Measurements from ENCODE around the gene SPAAR. TPM values are rescaled to one million over a fixed set of nuclear protein-coding genes. Genes with fewer than 3 reads are reported as not detected.

Gene SPAAR
- total RNA-seq, 1 experiment from 2014 or later: not detected

- Histone ChIP-seq H3K23ac (ENCODE audit: insufficient read length, low read depth, low read length) (no peak overlapping the region), H2AFZ (ENCODE audit: low read length) (no peak overlapping the region)
Measured at GRCh38 chr9:35952526-35953191, 43.4 kb downstream of the SPAAR start.

More at GRCh38 chr9:35952526-35953191, 43.4 kb downstream of the SPAAR start:
- no peak overlapping the region for H3K4me3 Mint-ChIP-seq
- no peak overlapping the region for H3K27ac ChIP-seq (ENCODE audit: insufficient read length, low read depth, low read length)
- no peak overlapping the region for H3K9ac ChIP-seq (ENCODE audit: extremely low read depth, insufficient read length, low read length)
- no peaks in the 10 kb centered on the region for H3K36me3 Mint-ChIP-seq (ENCODE audit: insufficient read depth in 1 of 3, low read depth in 3 of 3)
- no peak overlapping the region for H4K91ac ChIP-seq (ENCODE audit: insufficient read length, low read depth, low read length)
- no CpG with 5 or more reads among the region's 6 CpGs for WGBS (ENCODE audit: extremely low coverage, insufficient read length, low lambda C conversion rate)
- H3T11ph ChIP-seq (ENCODE audit: low read length): no peak overlapping the region
- H2BK120ac ChIP-seq (ENCODE audit: low read depth, low read length, poor library complexity, severe bottlenecking): no peak overlapping the region
- no peaks in the 10 kb centered on the region for H3K79me1 ChIP-seq (ENCODE audit: insufficient read depth, low read depth, low read length, poor library complexity, severe bottlenecking)
- H2BK15ac ChIP-seq (ENCODE audit: low read depth, low read length): no peak overlapping the region
- H4K5ac ChIP-seq (ENCODE audit: insufficient read length, low read depth, low read length): no peak overlapping the region
- DNase-seq: no peak
- no peaks in the 10 kb centered on the region for H3K79me2 ChIP-seq (ENCODE audit: insufficient read depth, low read length)
- H3K9me3 ChIP-seq (ENCODE audit: control insufficient read depth, low read depth, low read length): no peaks in the 10 kb centered on the region
- TF ChIP-seq, protein P1, sequence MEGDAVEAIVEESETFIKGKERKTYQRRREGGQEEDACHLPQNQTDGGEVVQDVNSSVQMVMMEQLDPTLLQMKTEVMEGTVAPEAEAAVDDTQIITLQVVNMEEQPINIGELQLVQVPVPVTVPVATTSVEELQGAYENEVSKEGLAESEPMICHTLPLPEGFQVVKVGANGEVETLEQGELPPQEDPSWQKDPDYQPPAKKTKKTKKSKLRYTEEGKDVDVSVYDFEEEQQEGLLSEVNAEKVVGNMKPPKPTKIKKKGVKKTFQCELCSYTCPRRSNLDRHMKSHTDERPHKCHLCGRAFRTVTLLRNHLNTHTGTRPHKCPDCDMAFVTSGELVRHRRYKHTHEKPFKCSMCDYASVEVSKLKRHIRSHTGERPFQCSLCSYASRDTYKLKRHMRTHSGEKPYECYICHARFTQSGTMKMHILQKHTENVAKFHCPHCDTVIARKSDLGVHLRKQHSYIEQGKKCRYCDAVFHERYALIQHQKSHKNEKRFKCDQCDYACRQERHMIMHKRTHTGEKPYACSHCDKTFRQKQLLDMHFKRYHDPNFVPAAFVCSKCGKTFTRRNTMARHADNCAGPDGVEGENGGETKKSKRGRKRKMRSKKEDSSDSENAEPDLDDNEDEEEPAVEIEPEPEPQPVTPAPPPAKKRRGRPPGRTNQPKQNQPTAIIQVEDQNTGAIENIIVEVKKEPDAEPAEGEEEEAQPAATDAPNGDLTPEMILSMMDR (conservative IDR thresholded peaks at IDR 0.05): no peak
- no peak overlapping the region for H3K4ac ChIP-seq (ENCODE audit: low read depth, low read length)
- no peak overlapping the region for H2BK12ac ChIP-seq (ENCODE audit: insufficient read length, low read depth, low read length)
- H3K27ac Mint-ChIP-seq: no peak overlapping the region
- no peak overlapping the region for H3K56ac ChIP-seq (ENCODE audit: insufficient read length, low read depth, low read length)
- H3K27me3 Mint-ChIP-seq (ENCODE audit: low read depth): peaks cover 36% of the 10 kb centered on the region
- no peak overlapping the region for H3K18ac ChIP-seq (ENCODE audit: insufficient read length, low read depth, low read length)
- no peak overlapping the region for H2BK20ac ChIP-seq (ENCODE audit: low read depth, low read length, poor library complexity, severe bottlenecking)
- H3K4me1 ChIP-seq (ENCODE audit: insufficient read depth, low read length): no peaks in the 10 kb centered on the region; the same call in 1 of the 2 replicates
- no peaks in the 10 kb centered on the region; the same call in 1 of the 2 replicates for H3K27me3 ChIP-seq (ENCODE audit: insufficient read depth, low read length)
- no peak overlapping the region for H2BK5ac ChIP-seq (ENCODE audit: insufficient read length, low read length)
- no peaks in the 10 kb centered on the region for H3K23me2 ChIP-seq (ENCODE audit: insufficient read length, low read depth, low read length, poor library complexity, severe bottlenecking)
- no peak overlapping the region for H3K4me2 ChIP-seq (ENCODE audit: insufficient read depth, insufficient read length, low read length)
- no peak overlapping the region for H2AK5ac ChIP-seq (ENCODE audit: insufficient read length, low read length)
- H3K14ac ChIP-seq (ENCODE audit: insufficient read depth, low read length): no peak overlapping the region
- no peak overlapping the region for H4K8ac ChIP-seq (replicated peaks; ENCODE audit: insufficient read length, low read depth, low read length)
- no peaks in the 10 kb centered on the region for H4K20me1 ChIP-seq (ENCODE audit: control insufficient read depth, insufficient read depth, insufficient read length)
- H3K4me1 Mint-ChIP-seq: peaks cover 0 to 7% of the 10 kb centered on the region in 2 experiments; a peak in 2 of 4 replicates
- no peaks in the 10 kb centered on the region; a peak in 1 of 5 replicates for H3K9me3 Mint-ChIP-seq
